Activated CD4-positive, alpha-beta T cell treated with anti-CD3 and anti-CD28 coated beads, Interleukin-2, Interleukin-6, amounts not matched to agents 100 ng/mL and 50 ng/mL, durations not matched to agents 16 hours and 8 hours (primary cell): ENCODE measurements around the gene SLC25A34.

Source experiments
- DNase-seq: peaks from one replicate; pipeline ENCODE4 v3.0.0-alpha.2; 2020

SLC25A34 gene

GRCh38 chr1:15786581-15786980, 50.5 kb downstream of the SLC25A34 start:
- DNase-seq, result no peak

GRCh38 chr1:15788624-15789301, 52.7 kb downstream of the SLC25A34 start:
- DNase-seq, result no peak
